DND-41 (cell line): ENCODE measurements around the gene ARHGAP15.

Source experiments
- ATAC-seq: fragments of 200-7000 bp; cut with Tn5 transposase; 3 replicates; pipeline ENCODE4 v1.9.1; 2021; ENCODE audit warnings: low read depth; ENCODE audit not compliant: insufficient read depth
- DNase-seq: peaks from one replicate; pipeline ENCODE4 v3.0.0-alpha.2; 2020
- H2AFZ ChIP-seq: 2 replicates; pipeline ENCODE4 v1.6.0; 2012; ENCODE audit warnings: low read depth, low read length
- H3K27ac ChIP-seq: 2 replicates; pipeline ENCODE4 v1.5.1; 2012; ENCODE audit warnings: low read length, inconsistent platforms
- H3K27me3 ChIP-seq: fragments of 200-600 bp; sonication (generic); 2 replicates; pipeline ENCODE4 v1.6.0; 2012; ENCODE audit warnings: low read length, mild to moderate bottlenecking, inconsistent platforms; ENCODE audit not compliant: insufficient read depth, poor library complexity
- H3K36me3 ChIP-seq: 2 replicates; pipeline ENCODE4 v1.5.1; 2012; ENCODE audit warnings: low read length, inconsistent platforms; ENCODE audit not compliant: insufficient read depth
- H3K4me1 ChIP-seq: 2 replicates; pipeline ENCODE4 v1.5.1; 2012; ENCODE audit warnings: mild to moderate bottlenecking, low read length; ENCODE audit not compliant: insufficient read depth
- H3K4me2 ChIP-seq: 2 replicates; pipeline ENCODE4 v1.6.0; 2012; ENCODE audit warnings: mild to moderate bottlenecking, moderate library complexity, low read length, inconsistent platforms; ENCODE audit not compliant: insufficient read depth
- H3K4me3 ChIP-seq, 2 experiments: fragments of 200-600 bp in 1 of 2; shearing (Covaris generic) in 1 of 2; 2 replicates each; pipeline ENCODE4 v1.5.1; 2012 to 2016; ENCODE audit warnings: inconsistent platforms in 2 of 2, low read length in 2 of 2, mild to moderate bottlenecking in 2 of 2, low read depth in 1 of 2, moderate library complexity in 1 of 2
- H3K79me2 ChIP-seq: 2 replicates; pipeline ENCODE4 v1.6.0; 2012; ENCODE audit warnings: low read length, inconsistent platforms; ENCODE audit not compliant: insufficient read depth
- H3K9ac ChIP-seq: 2 replicates; pipeline ENCODE4 v1.6.0; 2012; ENCODE audit warnings: low read depth, mild to moderate bottlenecking, inconsistent platforms, low read length, moderate library complexity
- H3K9me3 ChIP-seq: 2 replicates; pipeline ENCODE4 v1.5.1; 2012; ENCODE audit warnings: low read length, moderate library complexity, mild to moderate bottlenecking, inconsistent platforms; ENCODE audit not compliant: insufficient read depth, severe bottlenecking
- H4K20me1 ChIP-seq: 2 replicates; pipeline ENCODE4 v1.6.0; 2012; ENCODE audit warnings: low read length; ENCODE audit not compliant: insufficient read depth
- EZH2 ChIP-seq: IDR thresholded peaks from 3 replicates; pipeline ENCODE4 v1.6.1; 2012; ENCODE audit warnings: borderline replicate concordance, low read depth, mild to moderate bottlenecking, moderate library complexity, low read length, inconsistent platforms; ENCODE audit not compliant: severe bottlenecking
- TF ChIP-seq, protein P1 (sequence below): IDR thresholded peaks from 2 replicates; pipeline ENCODE4 v1.5.1; 2012; ENCODE audit warnings: borderline replicate concordance, low read length, moderate library complexity, mild to moderate bottlenecking; ENCODE audit not compliant: poor library complexity, severe bottlenecking; ENCODE audit errors: extremely low read depth

The ARHGAP15 gene

GRCh38 chr2:143284087-143284675, 155.0 kb downstream of the ARHGAP15 start:
- Histone ChIP-seq H3K4me2 (no peak overlapping the region), H3K79me2 (peaks cover 79% of the 10 kb centered on the region), H4K20me1 (peaks cover 9% of the 10 kb centered on the region; the same call in 1 of the 2 replicates), H3K9me3 (no peaks in the 10 kb centered on the region), H3K9ac (no peak overlapping the region), H3K4me1 (no peaks in the 10 kb centered on the region), H2AFZ (no peak overlapping the region), H3K27ac (no peak overlapping the region), H3K27me3 (no peaks in the 10 kb centered on the region), H3K4me3 (no peak overlapping the region), H3K36me3 (peaks cover 27% of the 10 kb centered on the region; the same call in 1 of the 2 replicates)
- ATAC-seq, result peak; percentile 85
- TF ChIP-seq, protein P1, sequence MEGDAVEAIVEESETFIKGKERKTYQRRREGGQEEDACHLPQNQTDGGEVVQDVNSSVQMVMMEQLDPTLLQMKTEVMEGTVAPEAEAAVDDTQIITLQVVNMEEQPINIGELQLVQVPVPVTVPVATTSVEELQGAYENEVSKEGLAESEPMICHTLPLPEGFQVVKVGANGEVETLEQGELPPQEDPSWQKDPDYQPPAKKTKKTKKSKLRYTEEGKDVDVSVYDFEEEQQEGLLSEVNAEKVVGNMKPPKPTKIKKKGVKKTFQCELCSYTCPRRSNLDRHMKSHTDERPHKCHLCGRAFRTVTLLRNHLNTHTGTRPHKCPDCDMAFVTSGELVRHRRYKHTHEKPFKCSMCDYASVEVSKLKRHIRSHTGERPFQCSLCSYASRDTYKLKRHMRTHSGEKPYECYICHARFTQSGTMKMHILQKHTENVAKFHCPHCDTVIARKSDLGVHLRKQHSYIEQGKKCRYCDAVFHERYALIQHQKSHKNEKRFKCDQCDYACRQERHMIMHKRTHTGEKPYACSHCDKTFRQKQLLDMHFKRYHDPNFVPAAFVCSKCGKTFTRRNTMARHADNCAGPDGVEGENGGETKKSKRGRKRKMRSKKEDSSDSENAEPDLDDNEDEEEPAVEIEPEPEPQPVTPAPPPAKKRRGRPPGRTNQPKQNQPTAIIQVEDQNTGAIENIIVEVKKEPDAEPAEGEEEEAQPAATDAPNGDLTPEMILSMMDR, result peak; percentile 78
- TF ChIP-seq EZH2, result no peak
- DNase-seq, result peak; percentile 41

GRCh38 chr2:143289025-143289424, 159.8 kb downstream of the ARHGAP15 start:
- peaks cover 24% of the 10 kb centered on the region for H3K36me3 ChIP-seq
- H4K20me1 ChIP-seq, result peaks cover 6% of the 10 kb centered on the region; the same call in 1 of the 2 replicates
- DNase-seq, result no peak
- H3K79me2 ChIP-seq, result peaks cover 47% of the 10 kb centered on the region
- no peak overlapping the region for H3K9ac ChIP-seq
- H3K4me3 ChIP-seq, result no peak overlapping the region
- ATAC-seq, result no peak
- H3K27ac ChIP-seq, result no peak overlapping the region
- H3K9me3 ChIP-seq, result no peaks in the 10 kb centered on the region
- no peak overlapping the region for H3K4me2 ChIP-seq
- TF ChIP-seq EZH2, result no peak
- H3K4me1 ChIP-seq, result no peaks in the 10 kb centered on the region
- H3K27me3 ChIP-seq, result no peaks in the 10 kb centered on the region
- H2AFZ ChIP-seq, result no peak overlapping the region

GRCh38 chr2:143290221-143290620, 161.0 kb downstream of the ARHGAP15 start:
- Histone ChIP-seq H2AFZ (no peak overlapping the region), H3K79me2 (peaks cover 46% of the 10 kb centered on the region), H3K9me3 (no peaks in the 10 kb centered on the region), H4K20me1 (peaks cover 11% of the 10 kb centered on the region; the same call in 1 of the 2 replicates), H3K36me3 (peaks cover 27% of the 10 kb centered on the region), H3K4me1 (no peaks in the 10 kb centered on the region), H3K4me2 (no peak overlapping the region), H3K27me3 (no peaks in the 10 kb centered on the region), H3K4me3 (no peak overlapping the region), H3K9ac (no peak overlapping the region), H3K27ac (no peak overlapping the region)
- no peak for TF ChIP-seq EZH2
- TF ChIP-seq, protein P1, result no peak
- no peak for ATAC-seq
- DNase-seq, result no peak

DNA sequence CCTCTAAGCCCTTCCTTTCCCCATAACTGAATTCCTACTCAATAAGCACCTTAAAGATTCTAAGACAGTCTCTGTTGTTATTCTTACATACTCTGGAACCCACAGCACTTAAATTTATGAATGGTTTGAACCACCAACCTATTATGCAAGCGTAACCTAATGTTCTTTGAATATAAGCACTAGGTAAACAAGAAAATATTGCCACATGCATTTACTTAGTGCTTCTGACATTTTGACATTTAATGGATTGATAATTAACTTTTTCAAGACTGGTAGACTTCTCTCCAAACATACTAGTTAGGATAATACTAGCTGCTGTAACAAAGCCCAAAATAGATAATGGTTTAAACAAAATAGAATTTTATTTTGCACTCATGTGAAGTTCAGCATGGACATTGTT, 164.8 kb downstream of the ARHGAP15 start:
- DNase-seq (no peak), ATAC-seq (no peak)
- peaks cover 5% of the 10 kb centered on the region; the same call in 1 of the 2 replicates for H4K20me1 ChIP-seq
- H3K27ac ChIP-seq, result no peak overlapping the region
- peaks cover 32% of the 10 kb centered on the region for H3K36me3 ChIP-seq
- no peaks in the 10 kb centered on the region for H3K9me3 ChIP-seq
- no peaks in the 10 kb centered on the region for H3K4me1 ChIP-seq
- H2AFZ ChIP-seq, result no peak overlapping the region
- TF ChIP-seq, protein P1, result no peak
- TF ChIP-seq EZH2, result no peak
- H3K4me2 ChIP-seq, result no peak overlapping the region
- no peak overlapping the region for H3K9ac ChIP-seq
- no peaks in the 10 kb centered on the region for H3K27me3 ChIP-seq
- no peak overlapping the region for H3K4me3 ChIP-seq
- H3K79me2 ChIP-seq, result peaks cover 46% of the 10 kb centered on the region
